SK-N-SH treated with all-trans-retinoic acid at 6 μM for 48 hours (cell line): ENCODE measurements around the gene ATRN.

Experiments used
- ARNTL ChIP-seq: fragments of 450-650 bp; formaldehyde crosslinking; IDR thresholded peaks from 2 replicates; pipeline ENCODE4 v1.5.0; 2020; ENCODE audit warnings: low read depth, mild to moderate bottlenecking, moderate library complexity, borderline replicate concordance
- BACH2 ChIP-seq: fragments of 250-450 bp; sonication (Bioruptor Pico); IDR thresholded peaks from 2 replicates; pipeline ENCODE4 v1.9.0; 2021; ENCODE audit warnings: mild to moderate bottlenecking, borderline replicate concordance
- RARB ChIP-seq: fragments of 250-450 bp; sonication (Bioruptor Pico); IDR thresholded peaks from 2 replicates; pipeline ENCODE4 v1.8.0; 2021; ENCODE audit warnings: mild to moderate bottlenecking, moderate library complexity
- TOX ChIP-seq: fragments of 250-450 bp; sonication (Bioruptor Pico); IDR thresholded peaks from 2 replicates; pipeline ENCODE4 v1.8.0; 2021; ENCODE audit warnings: mild to moderate bottlenecking, moderate library complexity, borderline replicate concordance
- ZNF8 ChIP-seq: fragments of 450-650 bp; formaldehyde crosslinking; IDR thresholded peaks from 2 replicates; pipeline ENCODE4 v1.5.0; 2020; ENCODE audit warnings: mild to moderate bottlenecking, moderate library complexity
- TF ChIP-seq, protein P1 (sequence below): fragments of 250-450 bp; sonication (Bioruptor Pico); IDR thresholded peaks from 2 replicates; pipeline ENCODE4 v1.8.0; 2020; ENCODE audit warnings: mild to moderate bottlenecking, moderate library complexity, borderline replicate concordance
- TF ChIP-seq, protein P2 (sequence below): fragments of 250-450 bp; sonication (Bioruptor Pico); IDR thresholded peaks from 2 replicates; pipeline ENCODE4 v1.5.1; 2021; ENCODE audit warnings: mild to moderate bottlenecking, moderate library complexity
- TF ChIP-seq, protein P3 (sequence below): fragments of 250-450 bp; sonication (Bioruptor Pico); IDR thresholded peaks from 2 replicates; pipeline ENCODE4 v1.5.0; 2020; ENCODE audit warnings: mild to moderate bottlenecking, moderate library complexity

- TF ChIP-seq BACH2 (CRISPR knock-in tag) (no peak), RARB (no peak), ARNTL (CRISPR knock-in tag) (no peak), ZNF8 (CRISPR knock-in tag) (no peak), TOX (CRISPR knock-in tag) (no peak)
- TF ChIP-seq, protein P1, sequence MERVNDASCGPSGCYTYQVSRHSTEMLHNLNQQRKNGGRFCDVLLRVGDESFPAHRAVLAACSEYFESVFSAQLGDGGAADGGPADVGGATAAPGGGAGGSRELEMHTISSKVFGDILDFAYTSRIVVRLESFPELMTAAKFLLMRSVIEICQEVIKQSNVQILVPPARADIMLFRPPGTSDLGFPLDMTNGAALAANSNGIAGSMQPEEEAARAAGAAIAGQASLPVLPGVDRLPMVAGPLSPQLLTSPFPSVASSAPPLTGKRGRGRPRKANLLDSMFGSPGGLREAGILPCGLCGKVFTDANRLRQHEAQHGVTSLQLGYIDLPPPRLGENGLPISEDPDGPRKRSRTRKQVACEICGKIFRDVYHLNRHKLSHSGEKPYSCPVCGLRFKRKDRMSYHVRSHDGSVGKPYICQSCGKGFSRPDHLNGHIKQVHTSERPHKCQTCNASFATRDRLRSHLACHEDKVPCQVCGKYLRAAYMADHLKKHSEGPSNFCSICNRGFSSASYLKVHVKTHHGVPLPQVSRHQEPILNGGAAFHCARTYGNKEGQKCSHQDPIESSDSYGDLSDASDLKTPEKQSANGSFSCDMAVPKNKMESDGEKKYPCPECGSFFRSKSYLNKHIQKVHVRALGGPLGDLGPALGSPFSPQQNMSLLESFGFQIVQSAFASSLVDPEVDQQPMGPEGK (CRISPR knock-in tag), result no peak
- TF ChIP-seq, protein P2, sequence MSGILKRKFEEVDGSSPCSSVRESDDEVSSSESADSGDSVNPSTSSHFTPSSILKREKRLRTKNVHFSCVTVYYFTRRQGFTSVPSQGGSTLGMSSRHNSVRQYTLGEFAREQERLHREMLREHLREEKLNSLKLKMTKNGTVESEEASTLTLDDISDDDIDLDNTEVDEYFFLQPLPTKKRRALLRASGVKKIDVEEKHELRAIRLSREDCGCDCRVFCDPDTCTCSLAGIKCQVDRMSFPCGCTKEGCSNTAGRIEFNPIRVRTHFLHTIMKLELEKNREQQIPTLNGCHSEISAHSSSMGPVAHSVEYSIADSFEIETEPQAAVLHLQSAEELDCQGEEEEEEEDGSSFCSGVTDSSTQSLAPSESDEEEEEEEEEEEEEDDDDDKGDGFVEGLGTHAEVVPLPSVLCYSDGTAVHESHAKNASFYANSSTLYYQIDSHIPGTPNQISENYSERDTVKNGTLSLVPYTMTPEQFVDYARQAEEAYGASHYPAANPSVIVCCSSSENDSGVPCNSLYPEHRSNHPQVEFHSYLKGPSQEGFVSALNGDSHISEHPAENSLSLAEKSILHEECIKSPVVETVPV (CRISPR knock-in tag), result no peak
- TF ChIP-seq, protein P3, sequence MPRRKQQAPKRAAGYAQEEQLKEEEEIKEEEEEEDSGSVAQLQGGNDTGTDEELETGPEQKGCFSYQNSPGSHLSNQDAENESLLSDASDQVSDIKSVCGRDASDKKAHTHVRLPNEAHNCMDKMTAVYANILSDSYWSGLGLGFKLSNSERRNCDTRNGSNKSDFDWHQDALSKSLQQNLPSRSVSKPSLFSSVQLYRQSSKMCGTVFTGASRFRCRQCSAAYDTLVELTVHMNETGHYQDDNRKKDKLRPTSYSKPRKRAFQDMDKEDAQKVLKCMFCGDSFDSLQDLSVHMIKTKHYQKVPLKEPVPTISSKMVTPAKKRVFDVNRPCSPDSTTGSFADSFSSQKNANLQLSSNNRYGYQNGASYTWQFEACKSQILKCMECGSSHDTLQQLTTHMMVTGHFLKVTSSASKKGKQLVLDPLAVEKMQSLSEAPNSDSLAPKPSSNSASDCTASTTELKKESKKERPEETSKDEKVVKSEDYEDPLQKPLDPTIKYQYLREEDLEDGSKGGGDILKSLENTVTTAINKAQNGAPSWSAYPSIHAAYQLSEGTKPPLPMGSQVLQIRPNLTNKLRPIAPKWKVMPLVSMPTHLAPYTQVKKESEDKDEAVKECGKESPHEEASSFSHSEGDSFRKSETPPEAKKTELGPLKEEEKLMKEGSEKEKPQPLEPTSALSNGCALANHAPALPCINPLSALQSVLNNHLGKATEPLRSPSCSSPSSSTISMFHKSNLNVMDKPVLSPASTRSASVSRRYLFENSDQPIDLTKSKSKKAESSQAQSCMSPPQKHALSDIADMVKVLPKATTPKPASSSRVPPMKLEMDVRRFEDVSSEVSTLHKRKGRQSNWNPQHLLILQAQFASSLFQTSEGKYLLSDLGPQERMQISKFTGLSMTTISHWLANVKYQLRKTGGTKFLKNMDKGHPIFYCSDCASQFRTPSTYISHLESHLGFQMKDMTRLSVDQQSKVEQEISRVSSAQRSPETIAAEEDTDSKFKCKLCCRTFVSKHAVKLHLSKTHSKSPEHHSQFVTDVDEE, result no peak
These were observed 14.2 kb upstream of the ATRN start for GRCh38 chr20:3456648-3457047.
